ENCODE data around the gene SLIT1. TPM values are rescaled to one million over a fixed set of nuclear protein-coding genes. Genes with fewer than 3 reads are reported as not detected.

Gene SLIT1
- total RNA-seq, 4 donors from 2014 or later, result 0.10 to 0.13 TPM; not detected in 2

DNA sequence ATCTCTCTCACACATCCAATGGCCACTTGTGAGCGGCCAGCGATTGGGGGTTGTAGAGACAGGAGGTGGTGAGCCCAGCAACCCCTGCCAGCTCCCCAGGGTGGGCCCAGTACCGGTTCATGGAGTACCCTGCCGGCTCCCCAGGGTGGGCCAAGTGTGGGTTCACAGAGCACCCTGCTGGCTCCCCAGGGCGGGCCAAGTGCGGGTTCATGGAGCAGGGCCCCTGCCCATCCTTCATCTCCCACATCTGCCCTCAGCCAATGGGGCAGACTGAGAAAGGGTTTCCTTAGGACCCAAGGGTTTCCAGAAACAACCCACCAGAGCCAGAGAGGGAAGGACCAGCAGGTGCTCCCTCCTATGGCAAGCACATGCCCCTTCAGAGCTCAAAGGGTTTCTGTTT lies 21.4 kb upstream of the SLIT1 start:
- DNase-seq, result no peak
- TF ChIP-seq, protein P1, sequence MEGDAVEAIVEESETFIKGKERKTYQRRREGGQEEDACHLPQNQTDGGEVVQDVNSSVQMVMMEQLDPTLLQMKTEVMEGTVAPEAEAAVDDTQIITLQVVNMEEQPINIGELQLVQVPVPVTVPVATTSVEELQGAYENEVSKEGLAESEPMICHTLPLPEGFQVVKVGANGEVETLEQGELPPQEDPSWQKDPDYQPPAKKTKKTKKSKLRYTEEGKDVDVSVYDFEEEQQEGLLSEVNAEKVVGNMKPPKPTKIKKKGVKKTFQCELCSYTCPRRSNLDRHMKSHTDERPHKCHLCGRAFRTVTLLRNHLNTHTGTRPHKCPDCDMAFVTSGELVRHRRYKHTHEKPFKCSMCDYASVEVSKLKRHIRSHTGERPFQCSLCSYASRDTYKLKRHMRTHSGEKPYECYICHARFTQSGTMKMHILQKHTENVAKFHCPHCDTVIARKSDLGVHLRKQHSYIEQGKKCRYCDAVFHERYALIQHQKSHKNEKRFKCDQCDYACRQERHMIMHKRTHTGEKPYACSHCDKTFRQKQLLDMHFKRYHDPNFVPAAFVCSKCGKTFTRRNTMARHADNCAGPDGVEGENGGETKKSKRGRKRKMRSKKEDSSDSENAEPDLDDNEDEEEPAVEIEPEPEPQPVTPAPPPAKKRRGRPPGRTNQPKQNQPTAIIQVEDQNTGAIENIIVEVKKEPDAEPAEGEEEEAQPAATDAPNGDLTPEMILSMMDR (IDR thresholded peaks at IDR 0.05 in 4 of 5, conservative IDR thresholded peaks at IDR 0.05 in 1 of 5), result no peak
- TF ChIP-seq POLR2A (IDR thresholded peaks at IDR 0.05), result no peak
- Histone ChIP-seq H3K36me3 (no peaks in the 10 kb centered on the region), H3K27ac (no peak overlapping the region), H3K4me3 (no peak overlapping the region), H3K4me1 (no peaks in the 10 kb centered on the region), H3K9me3 (no peaks in the 10 kb centered on the region), H3K27me3 (no peaks in the 10 kb centered on the region)
- in situ Hi-C loops (cut with MboI; ENCODE audit: low sequenced_read_pairs in 4 of 4), result loop anchor here (5.0 to 25.0 kb wide), 4 partner anchors 130 to 820 kb away; no protein-coding TSS in a partner anchor
- intact Hi-C loops (cut with DNase I; ENCODE audit: low total_unique reads), result no loop called here
- no peak for ATAC-seq

DNA sequence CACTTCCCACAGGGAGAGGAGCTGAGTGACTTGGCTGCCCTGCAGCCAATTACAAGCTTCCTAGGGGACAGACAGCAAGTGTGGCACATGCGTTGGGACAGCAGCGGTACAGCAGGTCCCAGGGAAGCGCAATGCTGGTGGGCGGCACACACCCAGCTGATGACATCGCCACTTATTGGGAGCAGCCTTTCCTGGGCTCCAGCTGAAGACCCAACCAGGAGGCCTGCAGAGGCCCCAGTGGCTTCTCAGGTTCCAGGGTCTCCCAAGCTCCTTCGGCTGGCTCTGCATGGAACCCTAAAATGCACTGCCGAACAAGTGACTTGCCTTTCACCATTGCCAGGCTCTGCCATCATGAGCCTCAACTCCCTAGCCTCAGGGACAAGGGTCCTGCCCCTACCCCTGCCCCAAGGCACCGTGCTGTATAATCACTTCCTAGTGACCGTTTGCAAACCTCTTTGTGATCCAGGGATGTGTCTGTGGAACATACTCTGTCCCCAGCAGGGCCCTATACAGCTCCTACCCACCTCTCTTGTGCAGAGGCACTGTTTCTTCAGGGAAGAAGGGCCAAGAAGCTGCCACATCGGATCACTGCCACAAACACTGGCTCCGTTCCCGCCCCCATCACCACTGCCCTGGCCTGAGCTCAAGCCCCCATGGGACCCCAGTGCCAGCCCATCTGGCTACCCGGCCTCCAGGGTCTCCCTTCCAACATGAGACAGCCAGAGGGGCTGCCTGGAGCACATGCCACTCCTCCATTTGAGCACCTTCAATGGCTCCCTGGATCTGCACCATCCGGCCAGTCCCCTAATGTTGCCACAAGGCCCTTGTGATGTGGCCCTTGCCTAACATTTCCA lies 19.3 kb upstream of the SLIT1 start:
- TF ChIP-seq, protein P1 (IDR thresholded peaks at IDR 0.05 in 4 of 5, conservative IDR thresholded peaks at IDR 0.05 in 1 of 5), result no peak
- TF ChIP-seq POLR2A (IDR thresholded peaks at IDR 0.05), result no peak
- in situ Hi-C loops (cut with MboI; ENCODE audit: low sequenced_read_pairs in 4 of 4), result loop anchor here (5.0 to 25.0 kb wide), 4 partner anchors 128 to 818 kb away; no protein-coding TSS in a partner anchor
- H3K27ac ChIP-seq, result no peak overlapping the region
- H3K36me3 ChIP-seq, result no peaks in the 10 kb centered on the region
- H3K4me1 ChIP-seq, result no peaks in the 10 kb centered on the region
- no peaks in the 10 kb centered on the region for H3K9me3 ChIP-seq
- ATAC-seq, result no peak
- no peak overlapping the region for H3K4me3 ChIP-seq
- intact Hi-C loops (cut with DNase I; ENCODE audit: low total_unique reads), result no loop called here
- H3K27me3 ChIP-seq, result peaks cover 0 to 2% (median 0%) of the 10 kb centered on the region in 3 donors
- no peak for DNase-seq

DNA sequence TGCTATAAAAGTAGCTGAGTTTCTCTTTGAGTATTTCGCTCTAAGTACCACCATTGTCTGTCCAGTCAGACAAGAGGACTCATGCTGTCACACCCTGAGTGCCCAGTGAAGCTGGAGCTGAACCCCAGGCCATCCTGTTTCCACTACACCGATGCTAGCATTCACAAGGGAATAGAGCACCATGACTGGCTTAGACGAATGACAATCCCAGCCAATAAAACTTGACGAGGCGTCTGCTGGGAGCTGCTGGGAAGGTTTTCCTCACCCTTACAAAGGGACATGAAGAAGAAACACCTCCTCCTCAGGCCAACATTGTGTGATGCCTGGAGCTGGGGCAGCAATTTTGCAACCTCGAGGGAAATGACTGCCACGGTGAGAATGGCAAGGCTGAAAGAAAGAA lies 17.5 kb upstream of the SLIT1 start:
- DNase-seq, result no peak
- in situ Hi-C loops (cut with MboI; ENCODE audit: low sequenced_read_pairs in 4 of 4), result loop anchor here in 2 of 4 donors (10.0 to 25.0 kb wide), 2 partner anchors 128 to 816 kb away; no protein-coding TSS in a partner anchor
- H3K27me3 ChIP-seq, result peaks cover 0 to 2% (median 0%) of the 10 kb centered on the region in 3 donors

DNA sequence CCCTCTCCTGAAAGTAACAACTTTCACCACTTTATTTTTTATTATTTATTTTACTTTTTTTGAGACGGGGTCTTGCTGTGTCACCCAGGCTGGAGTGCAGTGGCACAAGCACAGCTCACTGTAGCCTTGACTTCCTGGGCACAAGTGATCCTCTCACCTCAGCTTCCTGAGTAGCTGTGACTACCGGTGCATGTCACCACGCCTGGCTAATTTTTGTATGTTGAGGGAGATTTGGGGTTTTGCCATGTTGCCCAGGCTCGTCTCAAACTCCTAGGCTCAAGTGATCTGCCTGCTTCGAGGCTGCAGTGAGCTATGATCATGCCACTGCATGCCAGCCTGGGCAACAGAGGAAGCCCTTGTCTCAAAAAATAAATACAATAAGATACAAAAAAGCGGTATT lies 14.9 kb upstream of the SLIT1 start:
- in situ Hi-C loops (cut with MboI; ENCODE audit: low sequenced_read_pairs in 4 of 4) (loop anchor here in 2 of 4 donors (10.0 to 25.0 kb wide), 2 partner anchors 126 to 813 kb away; no protein-coding TSS in a partner anchor), intact Hi-C loops (cut with DNase I; ENCODE audit: low total_unique reads) (no loop called here)
- Histone ChIP-seq H3K4me1 (no peaks in the 10 kb centered on the region), H3K27ac (no peak overlapping the region), H3K36me3 (no peaks in the 10 kb centered on the region), H3K4me3 (no peak overlapping the region), H3K9me3 (no peaks in the 10 kb centered on the region), H3K27me3 (peaks cover 5 to 14% (median 5%) of the 10 kb centered on the region in 3 donors)
- ATAC-seq, result no peak
- TF ChIP-seq, protein P1 (IDR thresholded peaks at IDR 0.05 in 4 of 5, conservative IDR thresholded peaks at IDR 0.05 in 1 of 5), result no peak
- TF ChIP-seq POLR2A (IDR thresholded peaks at IDR 0.05), result no peak
- no peak for DNase-seq

More for the DNA sequence above, 17.5 kb upstream of the SLIT1 start:
- intact Hi-C loops (cut with DNase I; ENCODE audit: low total_unique reads), result no loop called here
- Histone ChIP-seq H3K36me3 (no peaks in the 10 kb centered on the region), H3K4me1 (no peaks in the 10 kb centered on the region), H3K27ac (no peak overlapping the region), H3K9me3 (no peaks in the 10 kb centered on the region), H3K4me3 (no peak overlapping the region)
- ATAC-seq, result no peak
- TF ChIP-seq POLR2A (IDR thresholded peaks at IDR 0.05), result no peak
- TF ChIP-seq, protein P1 (IDR thresholded peaks at IDR 0.05 in 4 of 5, conservative IDR thresholded peaks at IDR 0.05 in 1 of 5), result no peak
